HG03521 (cell line): Measurements from ENCODE around the gene LRRC27.
"Not testable (repeated sequence)": the region's sequence is repeated elsewhere in the genome, so short reads cannot be mapped to it uniquely, and the experiment has no call there.

Experiments used
- ATAC-seq: cut with Tn5 transposase; IDR thresholded peaks from one replicate; pipeline ENCODE4 v1.9.1; 2021; ENCODE audit warnings: mild to moderate bottlenecking, moderate library complexity; ENCODE audit not compliant: unreplicated experiment

LRRC27 gene

GRCh38 chr10:132335189-132336063, 3.4 kb downstream of the LRRC27 start:
- ATAC-seq = peak; percentile 63

- ATAC-seq = no peak
These were observed 4.2 kb downstream of the LRRC27 start for GRCh38 chr10:132336064-132336746.

GRCh38 chr10:132336919-132337407, 5.0 kb downstream of the LRRC27 start:
- ATAC-seq = no peak

- ATAC-seq = not testable (repeated sequence)
These were observed 5.9 kb downstream of the LRRC27 start for GRCh38 chr10:132337854-132338253.

GRCh38 chr10:132338876-132339275, 6.9 kb downstream of the LRRC27 start:
- no peak for ATAC-seq

- no peak for ATAC-seq
These were observed 7.3 kb downstream of the LRRC27 start for GRCh38 chr10:132339276-132339675.

GRCh38 chr10:132341017-132341416, 9.0 kb downstream of the LRRC27 start:
- no peak for ATAC-seq

- no peak for ATAC-seq
These were observed 9.8 kb downstream of the LRRC27 start for GRCh38 chr10:132341781-132342180.

GRCh38 chr10:132342553-132342952, 10.6 kb downstream of the LRRC27 start:
- ATAC-seq = no peak

- no peak for ATAC-seq
These were observed 12.4 kb downstream of the LRRC27 start for GRCh38 chr10:132344386-132344785.

- ATAC-seq = no peak
These were observed 13.4 kb downstream of the LRRC27 start for GRCh38 chr10:132345345-132345744.

GRCh38 chr10:132346806-132347205, 14.8 kb downstream of the LRRC27 start:
- no peak for ATAC-seq

- no peak for ATAC-seq
These were observed 15.4 kb downstream of the LRRC27 start for GRCh38 chr10:132347211-132347930.

- no peak for ATAC-seq
These were observed 15.9 kb downstream of the LRRC27 start for GRCh38 chr10:132347931-132348267.

GRCh38 chr10:132349766-132350165, 17.8 kb downstream of the LRRC27 start:
- ATAC-seq = no peak

- no peak for ATAC-seq
These were observed 18.4 kb downstream of the LRRC27 start for GRCh38 chr10:132350391-132350790.

GRCh38 chr10:132350946-132351345, 19.0 kb downstream of the LRRC27 start:
- ATAC-seq = no peak

GRCh38 chr10:132351611-132352010, 19.6 kb downstream of the LRRC27 start:
- ATAC-seq = no peak

- ATAC-seq = not testable (repeated sequence)
These were observed 20.7 kb downstream of the LRRC27 start for GRCh38 chr10:132352462-132353308.
